Stimulated activated CD4-positive, alpha-beta T cell treated with anti-CD3 and anti-CD28 coated beads, Interleukin-4, amount 100 ng/mL, for 24 hours (primary cell): ENCODE results near the gene TAF1C.
A peak's percentile ranks its signal among the peaks of the same experiment; 100 is the strongest.

ENCODE experiments used
- DNase-seq: peaks from one replicate; pipeline ENCODE4 v3.0.0-alpha.2; 2020

The TAF1C gene

GRCh38 chr16:84155771-84156170 is 31.1 kb downstream of the TAF1C start:
- no peak for DNase-seq

- no peak for DNase-seq
Observed at GRCh38 chr16:84155226-84155625, 31.6 kb downstream of the TAF1C start.

DNA sequence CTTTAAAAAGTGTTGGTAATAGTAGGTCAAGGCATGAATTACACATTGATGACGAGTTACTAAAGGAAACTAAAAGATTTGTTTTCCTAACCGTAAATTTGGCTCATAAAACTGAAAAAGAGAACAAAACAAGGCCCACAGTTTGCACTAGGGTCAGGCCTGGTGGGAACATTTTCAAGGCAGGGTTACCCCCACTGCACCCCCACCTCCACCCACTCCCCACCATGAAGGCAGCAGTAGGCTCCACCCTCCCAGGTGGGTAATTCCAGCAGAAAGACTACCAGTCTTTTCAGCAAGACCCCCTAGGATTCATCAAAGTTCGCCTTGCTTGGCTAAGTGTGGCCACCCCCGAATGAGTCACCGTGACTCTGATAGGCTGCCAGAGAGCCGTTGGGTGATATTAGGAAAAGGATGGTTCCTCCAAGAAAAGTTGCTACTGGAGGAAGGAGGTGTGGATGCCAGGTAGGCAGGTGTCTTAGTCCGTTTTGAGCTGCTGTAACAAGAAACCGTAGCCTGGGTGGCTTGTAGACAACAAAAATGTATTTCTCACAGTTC is 33.1 kb downstream of the TAF1C start:
- DNase-seq = no peak

DNA sequence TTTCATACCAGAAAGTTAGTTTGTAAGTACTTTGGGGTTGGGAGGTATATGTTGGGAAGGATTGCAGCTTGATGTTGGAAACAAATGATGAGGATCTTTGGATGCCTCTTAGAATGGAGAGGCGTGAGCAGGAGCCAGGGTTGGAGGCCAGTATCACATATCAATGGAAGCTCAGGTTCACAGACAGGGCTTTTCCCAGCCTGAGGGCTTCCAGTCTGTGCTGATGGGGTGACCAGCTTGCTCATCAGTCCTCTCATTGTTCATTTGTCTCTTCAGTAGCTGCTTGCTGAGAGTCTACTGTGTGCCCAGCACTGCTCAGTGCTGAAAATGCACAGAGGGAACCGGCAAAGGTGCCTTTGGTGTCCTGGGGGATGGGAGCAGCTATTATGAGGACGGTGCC is 35.9 kb downstream of the TAF1C start:
- DNase-seq = no peak

- DNase-seq = peak; percentile 94
Observed at GRCh38 chr16:84144859-84145639, 41.8 kb downstream of the TAF1C start, which contains the start of the genes DNAAF1 and HSDL1. Gene DNAAF1, plus strand, starts transcription at chr16:84145308. Its CDS starts 133 bp downstream, at chr16:84145441. Gene HSDL1, minus strand, starts transcription at chr16:84145177. Its CDS starts 13,856 bp downstream, at chr16:84131321.

- DNase-seq = peak; percentile 38
Observed at GRCh38 chr16:84144209-84144858, 42.5 kb downstream of the TAF1C start.

GRCh38 chr16:84143784-84144199 is 43.1 kb downstream of the TAF1C start:
- no peak for DNase-seq

DNA sequence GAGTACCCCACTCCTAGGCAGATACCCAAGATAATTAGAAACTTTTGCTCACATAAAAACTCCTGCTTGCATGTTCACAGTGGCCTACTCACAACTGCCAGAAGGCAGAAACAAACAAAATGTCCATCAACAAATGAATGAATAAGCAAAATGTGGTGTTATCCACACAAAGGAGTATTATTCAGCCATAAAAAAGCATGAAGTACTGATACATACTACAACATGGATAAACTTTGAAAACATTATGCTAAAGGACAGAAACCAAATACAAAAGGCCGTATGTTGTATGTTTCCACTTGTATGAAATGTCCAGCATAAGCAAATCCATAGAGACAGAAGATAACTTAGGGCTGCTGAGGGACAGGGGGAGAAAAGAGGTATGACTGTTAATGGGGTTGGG is 43.8 kb downstream of the TAF1C start:
- no peak for DNase-seq

DNA sequence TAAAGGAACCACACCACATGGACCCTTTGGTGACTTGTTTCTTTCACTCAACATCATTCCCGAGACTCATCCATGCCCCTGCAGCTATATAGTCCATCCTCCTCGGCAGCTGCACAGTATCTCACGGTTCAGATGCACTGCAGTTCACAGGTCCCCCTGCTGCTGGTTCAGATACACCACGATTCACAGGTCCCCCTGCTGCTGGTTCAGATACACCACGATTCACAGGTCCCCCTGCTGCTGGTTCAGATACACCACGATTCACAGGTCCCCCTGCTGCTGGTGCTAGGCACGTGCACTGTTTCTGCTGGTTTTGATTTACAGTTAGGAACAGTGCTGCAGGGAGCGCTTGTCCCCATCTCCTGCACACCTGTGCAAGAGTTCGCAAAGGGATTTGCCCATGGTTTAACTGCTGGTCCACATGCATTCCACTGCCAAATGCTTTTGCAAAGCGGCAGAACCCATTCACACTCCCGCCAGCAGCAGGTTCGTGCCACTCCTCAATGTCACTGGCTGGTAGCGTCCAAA is 45.6 kb downstream of the TAF1C start:
- no peak for DNase-seq

DNA sequence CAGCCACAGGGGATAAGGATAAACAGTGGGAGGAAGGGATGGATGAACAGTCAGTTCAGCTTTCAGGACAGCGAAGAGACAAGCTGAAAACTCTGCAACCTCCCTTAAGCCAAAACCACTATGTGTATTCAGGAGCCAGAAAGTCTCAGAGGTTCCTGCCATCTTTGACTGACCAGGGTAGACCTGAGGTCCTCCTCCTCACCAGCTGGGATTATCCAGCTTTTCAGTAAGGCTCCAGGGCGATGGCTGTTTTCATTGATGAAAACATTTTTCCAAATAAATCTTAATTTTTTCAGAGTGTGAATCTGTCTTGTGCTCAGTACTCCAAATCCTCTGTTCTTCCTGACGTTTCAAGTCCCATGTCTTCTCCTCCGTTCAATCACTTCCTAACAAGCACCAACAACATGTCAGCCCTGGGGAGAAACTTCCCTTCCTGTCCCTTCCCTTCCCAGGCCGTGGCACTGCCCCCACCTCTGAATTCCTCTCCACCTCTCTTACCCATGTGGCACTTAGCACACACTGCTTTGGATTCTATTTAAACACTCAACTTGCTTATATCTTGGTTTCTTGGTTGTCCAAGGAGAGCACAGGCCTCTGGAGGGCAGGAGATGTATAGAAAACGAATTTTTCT is 47.1 kb downstream of the TAF1C start:
- DNase-seq = no peak

DNA sequence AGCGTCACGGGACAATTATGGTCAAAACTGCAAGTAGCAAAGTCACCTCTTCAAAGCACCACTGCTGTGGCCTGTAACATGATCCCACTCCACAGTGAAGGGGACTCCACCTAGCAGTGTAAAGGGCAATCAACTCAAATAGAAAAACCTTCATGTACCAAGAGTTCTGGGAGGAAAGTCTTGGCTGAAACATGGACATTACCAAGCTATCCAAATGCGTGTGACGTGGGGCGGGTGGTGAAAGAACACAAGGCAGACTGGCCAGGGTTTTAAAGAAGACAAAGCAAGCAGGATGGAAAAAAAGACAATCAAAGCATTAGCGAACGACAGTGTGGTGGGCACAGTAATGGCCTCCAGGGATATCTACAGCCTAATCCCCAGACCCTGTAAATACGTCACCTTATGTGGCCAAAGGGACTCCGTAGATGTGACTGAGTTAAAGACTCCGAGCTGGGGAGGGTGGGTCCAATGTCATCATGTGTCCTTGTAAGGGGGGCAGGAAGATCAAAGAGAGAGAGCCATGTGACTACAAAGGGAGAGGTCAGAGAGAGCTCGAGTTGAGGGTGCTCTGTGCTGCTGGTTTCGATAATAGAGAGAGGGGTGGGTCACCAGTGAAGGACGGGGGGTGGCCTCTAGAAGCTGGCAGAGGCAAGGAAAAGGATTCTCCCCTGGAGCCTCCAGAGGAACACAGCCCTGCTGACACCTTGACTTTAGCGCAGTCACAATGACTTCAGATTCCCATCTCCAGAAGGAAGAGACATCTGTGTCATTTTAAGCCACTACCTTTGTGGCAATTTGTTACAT is 47.8 kb downstream of the TAF1C start:
- DNase-seq = no peak

DNA sequence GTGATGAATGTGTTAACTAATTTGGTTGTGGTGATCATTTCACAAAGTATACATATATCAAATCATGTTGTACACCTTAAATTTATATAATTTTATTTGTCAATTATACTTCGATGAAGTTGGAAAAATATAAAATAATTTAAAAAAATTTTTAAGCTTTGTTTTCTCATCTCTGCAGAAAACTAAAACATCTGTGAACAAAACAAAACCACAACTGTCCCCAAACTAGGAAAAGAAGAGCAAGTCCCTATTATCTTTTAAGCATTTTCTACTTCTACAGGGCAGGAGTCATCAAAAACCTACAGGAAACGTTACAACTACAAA is 48.4 kb downstream of the TAF1C start:
- DNase-seq = no peak

DNA sequence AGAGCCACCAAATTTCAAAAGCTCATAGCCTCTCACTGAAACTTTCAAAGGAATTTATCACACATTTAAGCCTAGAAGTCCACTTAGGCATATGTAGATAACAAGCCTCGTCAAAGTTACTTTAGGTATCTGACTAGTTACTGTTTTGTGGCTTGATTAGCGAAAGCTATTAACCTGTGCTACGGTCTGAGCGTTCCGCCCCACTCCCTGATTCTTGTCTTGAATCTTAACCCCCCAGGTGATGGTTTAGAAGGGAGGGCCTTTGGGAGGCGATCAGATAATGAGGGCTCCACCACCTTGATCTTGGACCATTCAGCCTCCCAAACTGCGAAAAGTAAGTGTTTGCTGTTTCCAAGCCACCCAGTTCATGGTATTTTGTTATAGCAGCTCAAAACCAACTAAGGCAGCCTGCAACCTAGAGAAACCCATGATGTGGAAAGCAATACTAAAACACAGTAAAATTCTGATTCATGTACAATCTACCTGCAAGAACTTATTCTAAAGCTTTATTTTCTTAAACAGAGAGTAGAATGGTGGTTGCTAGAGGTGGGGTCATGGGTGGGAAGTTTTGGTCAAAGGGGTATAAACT is 49.0 kb downstream of the TAF1C start:
- DNase-seq = no peak

GRCh38 chr16:84137287-84137686 is 49.6 kb downstream of the TAF1C start:
- no peak for DNase-seq

DNA sequence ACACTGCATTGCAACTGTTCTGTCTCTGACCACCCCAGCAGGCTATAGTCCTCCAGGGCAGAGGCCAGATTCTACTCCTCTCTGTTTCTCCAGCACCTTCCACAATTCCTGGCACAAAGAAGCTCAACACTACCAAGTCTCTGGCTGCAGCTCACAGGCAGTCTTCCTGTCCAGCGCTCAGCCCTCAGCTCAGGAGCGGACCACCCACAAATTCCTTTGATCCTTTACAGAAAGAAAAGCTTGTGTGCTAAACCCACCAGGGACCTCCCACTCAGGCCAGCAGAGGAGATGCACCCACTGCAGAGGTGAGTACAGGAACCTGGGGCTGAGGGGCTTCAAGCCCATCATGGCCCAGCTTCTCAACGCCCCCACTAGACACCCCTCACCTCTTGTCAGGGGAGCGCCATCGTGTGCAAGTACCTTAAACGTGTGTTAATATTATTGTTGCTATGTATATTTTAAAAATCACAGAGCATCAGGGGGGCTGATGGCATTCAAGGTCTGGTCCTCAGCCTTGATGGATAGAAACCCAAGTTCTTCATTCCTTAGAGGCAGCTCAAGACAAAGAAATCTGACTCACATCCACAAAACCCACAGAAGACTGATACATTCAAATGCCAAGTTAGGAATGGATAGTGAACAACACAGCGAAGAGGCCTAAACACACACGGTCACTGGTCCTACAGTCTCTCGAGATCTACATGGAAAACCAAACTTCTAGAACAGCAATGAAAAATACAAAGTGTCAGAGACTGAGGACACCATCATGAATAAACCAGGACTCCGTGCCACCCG is 50.3 kb downstream of the TAF1C start:
- no peak for DNase-seq

DNA sequence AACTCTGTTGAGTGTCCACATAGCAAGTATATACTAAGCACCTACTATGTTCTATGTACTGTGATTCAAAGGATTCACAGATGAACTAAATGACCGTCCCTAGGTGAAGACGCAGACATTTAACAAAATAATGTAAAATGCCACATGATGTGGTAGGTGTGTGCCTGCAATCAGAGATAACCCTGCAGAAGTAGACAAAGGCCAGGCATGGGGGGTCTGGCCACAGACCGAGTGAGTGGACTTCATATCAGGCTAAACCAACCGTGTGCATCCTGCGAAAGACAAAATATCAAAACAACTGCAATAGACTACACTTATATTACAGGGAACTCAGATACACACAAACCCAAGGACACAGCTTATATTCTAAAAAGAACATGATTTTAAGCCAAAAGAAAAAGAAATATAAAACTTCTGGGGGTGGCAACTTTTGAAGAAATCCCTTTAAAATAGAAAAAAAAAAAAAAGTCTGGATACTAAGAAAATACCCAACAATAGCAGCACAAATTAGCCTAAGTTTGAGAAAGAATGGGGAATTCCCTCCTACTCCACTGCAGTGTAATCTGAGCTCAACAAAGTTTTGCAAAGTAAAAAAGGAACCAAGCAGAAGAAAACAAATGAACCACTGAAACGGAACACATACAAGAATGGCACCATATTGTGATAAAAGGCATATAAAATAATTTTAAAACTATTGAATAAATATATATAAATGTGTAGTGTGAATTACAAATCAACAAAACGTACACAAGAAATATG is 54.2 kb downstream of the TAF1C start:
- no peak for DNase-seq

DNA sequence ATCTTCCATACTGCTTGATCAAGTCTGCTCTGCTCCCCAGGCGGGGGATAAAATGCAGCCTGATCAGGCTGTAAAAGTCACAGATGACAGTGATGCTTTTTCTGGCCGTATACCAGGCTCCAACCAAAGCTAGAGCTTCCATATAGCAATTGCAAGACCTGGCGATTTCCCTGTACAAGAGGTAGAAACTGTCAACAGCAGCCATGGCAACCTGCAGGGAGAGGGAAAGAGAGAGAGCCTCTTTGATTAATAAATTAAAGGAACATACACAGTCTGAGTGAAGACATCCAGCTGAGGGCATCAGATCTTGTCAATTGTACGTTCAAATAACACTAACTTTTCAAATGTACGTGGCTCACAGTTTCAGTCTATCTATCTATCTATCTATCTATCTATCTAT is 55.7 kb downstream of the TAF1C start:
- no peak for DNase-seq
